CD14-positive monocyte (primary cell): ENCODE measurements around the gene AP1AR. TPM values are rescaled to one million over a fixed set of nuclear protein-coding genes. Genes with fewer than 3 reads are reported as not detected.

Source experiments
- DNase-seq, 3 donors: peaks; one replicate each; pipeline ENCODE4 v3.0.0-alpha.2; 2011 to 2022
- H2AFZ ChIP-seq: 2 replicates; pipeline ENCODE4 v1.6.0; 2012; ENCODE audit warnings: mild to moderate bottlenecking, low read depth, low read length, inconsistent platforms; ENCODE audit not compliant: insufficient read depth, poor library complexity, severe bottlenecking
- H3K27ac ChIP-seq, 2 donors: 1 replicate in 1 of 2; 2 replicates in 1 of 2; pipeline ENCODE4 v1.5.1; 2012 to 2013; ENCODE audit warnings: low read length in 2 of 2, control low read depth in 1 of 2, inconsistent platforms in 1 of 2, low read depth in 1 of 2, mild to moderate bottlenecking in 1 of 2
- H3K27me3 ChIP-seq, 2 donors: one replicate each; pipeline versions ENCODE4 v1.6.0 to v1.6.1; 2011 to 2013; ENCODE audit warnings: low read length in 2 of 2; ENCODE audit not compliant: control insufficient read depth in 2 of 2, insufficient read depth in 2 of 2
- H3K36me3 ChIP-seq, 2 donors: replicated peaks in 1 of 2; 1 replicate in 1 of 2; 2 replicates in 1 of 2; pipeline versions ENCODE4 v1.5.1 to v1.6.1; 2012 to 2013; ENCODE audit warnings: low read length in 2 of 2, control low read depth in 1 of 2, inconsistent platforms in 1 of 2, mild to moderate bottlenecking in 1 of 2; ENCODE audit not compliant: insufficient read depth in 2 of 2, control insufficient read depth in 1 of 2
- H3K4me1 ChIP-seq, 2 donors: 1 replicate in 1 of 2; 2 replicates in 1 of 2; pipeline versions ENCODE4 v1.5.1 to v1.6.1; 2012 to 2013; ENCODE audit warnings: low read length in 2 of 2, control low read depth in 1 of 2, inconsistent platforms in 1 of 2, mild to moderate bottlenecking in 1 of 2, moderate library complexity in 1 of 2; ENCODE audit not compliant: insufficient read depth in 2 of 2, control insufficient read depth in 1 of 2
- H3K4me2 ChIP-seq: replicated peaks from 2 replicates; pipeline ENCODE3; 2012; ENCODE audit warnings: low read length, moderate library complexity, mild to moderate bottlenecking; ENCODE audit not compliant: poor library complexity, severe bottlenecking; ENCODE audit errors: extremely low read depth
- H3K4me3 ChIP-seq, 3 experiments: fragments of 200-600 bp in 1 of 3; sonication (generic) in 1 of 3; replicated peaks in 1 of 3; 1 replicate in 2 of 3; 2 replicates in 1 of 3; pipeline ENCODE4 v1.5.1; 2011 to 2013; ENCODE audit warnings: low read length in 3 of 3, mild to moderate bottlenecking in 3 of 3, control low read depth in 2 of 3, low read depth in 2 of 3, inconsistent platforms in 1 of 3, moderate library complexity in 1 of 3
- H3K79me2 ChIP-seq: 2 replicates; pipeline ENCODE4 v1.6.0; 2012; ENCODE audit warnings: mild to moderate bottlenecking, control low read depth, inconsistent platforms, low read length, moderate library complexity; ENCODE audit not compliant: insufficient read depth
- H3K9ac ChIP-seq: 2 replicates; pipeline ENCODE4 v1.6.0; 2017; ENCODE audit warnings: low read length, mild to moderate bottlenecking; ENCODE audit not compliant: insufficient read depth, poor library complexity, severe bottlenecking
- H3K9me3 ChIP-seq, 2 donors: replicated peaks in 1 of 2; 1 replicate in 1 of 2; 2 replicates in 1 of 2; pipeline versions ENCODE4 v1.5.1 to v1.6.1; 2012 to 2013; ENCODE audit warnings: low read length in 2 of 2, control low read depth in 1 of 2; ENCODE audit not compliant: control insufficient read depth in 1 of 2, insufficient read depth in 1 of 2
- H4K20me1 ChIP-seq: 2 replicates; pipeline ENCODE4 v1.6.0; 2012; ENCODE audit warnings: mild to moderate bottlenecking, low read length, control low read depth, moderate library complexity; ENCODE audit not compliant: insufficient read depth
- H3K27ac Mint-ChIP-seq, 7 donors: one replicate each; pipeline ENCODE4 v1.8.0; 2020; ENCODE audit warnings: mild to moderate bottlenecking in 7 of 7, mixed read lengths in 7 of 7, moderate library complexity in 6 of 7, inconsistent platforms in 2 of 7
- H3K27me3 Mint-ChIP-seq, 3 donors: one replicate each; pipeline ENCODE4 v1.8.0; 2021 to 2022; ENCODE audit warnings: low read depth in 3 of 3, mild to moderate bottlenecking in 3 of 3, mixed read lengths in 3 of 3, moderate library complexity in 3 of 3, inconsistent platforms in 1 of 3
- H3K36me3 Mint-ChIP-seq, 2 donors: one replicate each; pipeline ENCODE4 v1.8.0; 2020; ENCODE audit warnings: mixed read lengths in 2 of 2, inconsistent platforms in 1 of 2, mild to moderate bottlenecking in 1 of 2
- H3K4me1 Mint-ChIP-seq: one replicate; pipeline ENCODE4 v1.8.0; 2020; ENCODE audit warnings: mild to moderate bottlenecking, mixed read lengths
- H3K4me3 Mint-ChIP-seq, 2 donors: one replicate each; pipeline ENCODE4 v1.8.0; 2020; ENCODE audit warnings: mild to moderate bottlenecking in 2 of 2, mixed read lengths in 2 of 2, moderate library complexity in 1 of 2
- H3K9me3 Mint-ChIP-seq, 7 donors: one replicate each; pipeline ENCODE4 v1.8.0; 2020 to 2022; ENCODE audit warnings: mixed read lengths in 7 of 7, mild to moderate bottlenecking in 6 of 7, moderate library complexity in 6 of 7, inconsistent platforms in 2 of 7
- CTCF ChIP-seq: fragments of 200-600 bp; IDR thresholded peaks from one replicate; pipeline ENCODE4 v1.8.0; 2022; ENCODE audit warnings: antibody characterized with exemption, mild to moderate bottlenecking
- WGBS: methylation state at CpG from one replicate; pipeline ENCODE4 v1.1.5; 2013; ENCODE audit warnings: missing lambda C conversion rate; ENCODE audit not compliant: insufficient coverage; 5-methylcytosine and 5-hydroxymethylcytosine counted together
- intact Hi-C, 2 donors: fragments of 100-400 bp; cut with micrococcal nuclease; formaldehyde crosslinking; loops; one replicate each; pipeline versions ENCODE4 v1.15.0 to v1.15.1; 2023
- polyA plus RNA-seq, 3 donors: library from polyadenylated mRNA; depleted of rRNA in 1 of 3; unstranded in 2 of 3; stranded (reverse) in 1 of 3; fragments of 300-500 nt in 2 of 3; fragments of >200 nt in 1 of 3; fragmentation: Illumina TruSeq in 2 of 3; gene quantifications; 1 replicate in 2 of 3; 2 replicates in 1 of 3; pipeline ENCODE4 v1.2.3, GENCODE V29; 2012 to 2021

AP1AR gene
- polyA plus RNA-seq, 3 donors = 6.1 to 15.8 (median 14.6) TPM

GRCh38 chr4:112213856-112214255 is 17.7 kb upstream of the AP1AR start:
- Histone ChIP-seq H3K4me1 (peaks cover 25 to 27% of the 10 kb centered on the region in 2 donors), H2AFZ (no peak overlapping the region), H3K27ac (peak overlapping the region in 1 of 2 donors; percentile 85), H3K36me3 (no peaks in the 10 kb centered on the region), H3K9ac (peak overlapping the region; percentile 25), H3K4me3 (peak overlapping the region in 1 of 3 experiments; percentile 21), H3K27me3 (no peaks in the 10 kb centered on the region), H3K9me3 (no peaks in the 10 kb centered on the region), H3K79me2 (no peaks in the 10 kb centered on the region), H3K4me2 (peak overlapping the region; percentile 44), H4K20me1 (no peaks in the 10 kb centered on the region)
- peak; percentile 77 to 95 (median 85) for DNase-seq
- Mint-ChIP-seq H3K4me3 (peak overlapping the region in 1 of 2 donors; percentile 46), H3K27ac (peak overlapping the region; percentile 72 to 96 (median 91)), H3K27me3 (peaks cover 0 to 4% (median 2%) of the 10 kb centered on the region in 3 donors), H3K36me3 (no peaks in the 10 kb centered on the region), H3K4me1 (peaks cover 25% of the 10 kb centered on the region), H3K9me3 (peaks cover 0 to 2% (median 0%) of the 10 kb centered on the region in 7 donors)
- no peak for TF ChIP-seq CTCF
- no CpG with 5 or more reads among the region's 3 CpGs for WGBS
- intact Hi-C loops = no loop called here

GRCh38 chr4:112214390-112215264 is 17.0 kb upstream of the AP1AR start:
- DNase-seq = peak; percentile 11 to 28 (median 14)
- Histone ChIP-seq H4K20me1 (no peaks in the 10 kb centered on the region), H3K9ac (peak overlapping the region; percentile 25), H3K9me3 (no peaks in the 10 kb centered on the region), H3K79me2 (no peaks in the 10 kb centered on the region), H3K27me3 (no peaks in the 10 kb centered on the region), H3K27ac (peak overlapping the region in 1 of 2 donors; percentile 85), H3K4me3 (peak overlapping the region in 1 of 3 experiments; percentile 21), H2AFZ (no peak overlapping the region), H3K4me1 (peaks cover 25 to 27% of the 10 kb centered on the region in 2 donors), H3K4me2 (peak overlapping the region; percentile 44), H3K36me3 (no peaks in the 10 kb centered on the region)
- H3K9me3 Mint-ChIP-seq = peaks cover 0 to 1% (median 0%) of the 10 kb centered on the region in 7 donors
- intact Hi-C loops = no loop called here
- no peak overlapping the region for H3K4me3 Mint-ChIP-seq
- peak overlapping the region; percentile 72 to 96 (median 91) for H3K27ac Mint-ChIP-seq
- H3K36me3 Mint-ChIP-seq = no peaks in the 10 kb centered on the region
- H3K4me1 Mint-ChIP-seq = peaks cover 25% of the 10 kb centered on the region
- TF ChIP-seq CTCF = no peak
- peaks cover 0 to 2% (median 2%) of the 10 kb centered on the region in 3 donors for H3K27me3 Mint-ChIP-seq
